Adrenal gland (tissue), 12 donors: ENCODE measurements around the gene MYMK. TPM values are rescaled to one million over a fixed set of nuclear protein-coding genes. Genes with fewer than 3 reads are reported as not detected.
A peak's percentile ranks its signal among the peaks of the same experiment; 100 is the strongest.

ENCODE experiments used
- DNase-seq, 7 donors: peaks; one replicate each; pipeline ENCODE4 v3.0.0-alpha.2; 2019 to 2020
- H3K27ac ChIP-seq, 5 donors: fragments of 200-600 bp; sonication (generic) in 4 of 5; 1 replicate in 3 of 5; 2 replicates in 2 of 5; pipeline versions ENCODE4 v1.5.1 to v1.8.0; 2016 to 2020; ENCODE audit warnings: mild to moderate bottlenecking in 1 of 5
- H3K27me3 ChIP-seq: fragments of 200-600 bp; 2 replicates; pipeline ENCODE4 v1.8.0; 2021
- H3K36me3 ChIP-seq, 2 donors: fragments of 200-600 bp; replicated peaks in 1 of 2; 1 replicate in 1 of 2; 2 replicates in 1 of 2; pipeline versions ENCODE4 v1.5.1 to v1.8.0; 2018 to 2022
- H3K4me1 ChIP-seq, 2 donors: fragments of 200-600 bp; replicated peaks in 1 of 2; 1 replicate in 1 of 2; 2 replicates in 1 of 2; pipeline versions ENCODE4 v1.5.1 to v1.8.0; 2018 to 2021
- H3K4me3 ChIP-seq, 4 donors: fragments of 200-600 bp; sonication (generic) in 3 of 4; one replicate each; pipeline ENCODE4 v1.5.1; 2016 to 2018
- H3K9me3 ChIP-seq, 3 donors: fragments of 200-600 bp; sonication (generic) in 1 of 3; replicated peaks in 1 of 3; 1 replicate in 2 of 3; 2 replicates in 1 of 3; pipeline versions ENCODE4 v1.5.1 to v1.8.0; 2016 to 2021
- POLR2A ChIP-seq, 2 donors: fragments of 450-650 bp; IDR thresholded peaks; one replicate each; pipeline ENCODE4 v1.6.1; 2017; ENCODE audit warnings: antibody characterized with exemption in 2 of 2, mild to moderate bottlenecking in 2 of 2, moderate library complexity in 1 of 2
- WGBS, 4 donors: extraction: QIAGEN DNeasy Blood & Tissue Kit in 2 of 4; methylation state at CpG; one replicate each; pipeline versions ENCODE4 v1.1.5 to v1.1.7; 2013 to 2017; 5-methylcytosine and 5-hydroxymethylcytosine counted together
- intact Hi-C, 2 donors: fragments of 100-400 bp; cut with DNase I; formaldehyde crosslinking; loops; one replicate each; pipeline versions ENCODE4 v1.14.1 to v1.15.0; 2022 to 2023
- polyA plus RNA-seq, 3 donors: library from polyadenylated mRNA; stranded (reverse); fragments of 200-250 nt in 2 of 3; fragments of 350-450 nt in 1 of 3; fragmentation: Illumina TruSeq in 1 of 3; extraction: RNeasy Lipid Tissue Mini Kit (QIAGEN cat#74804) in 1 of 3; gene quantifications; one replicate each; pipeline ENCODE4 v1.2.3, GENCODE V29; 2013 to 2014
- total RNA-seq, 9 donors: library from RNA; depleted of rRNA in 4 of 9; stranded (reverse); fragments of >200 nt in 4 of 9; fragments of 120-200 nt in 1 of 9; fragmentation: NEBNext Ultra II Directional in 1 of 9; extraction: Animal tissue kit (Norgen Biotek cat#: 25700) in 1 of 9; gene quantifications; one replicate each; pipeline versions ENCODE4 v1.1.0 to v1.2.4, GENCODE V29; 2013 to 2023
- TF ChIP-seq, protein P1 (sequence below), 6 experiments: fragments of 450-650 bp in 4 of 6; fragments of 200-600 bp in 2 of 6; sonication (generic) in 1 of 6; IDR thresholded peaks; 1 replicate in 5 of 6; 2 replicates in 1 of 6; pipeline versions ENCODE4 v1.5.1 to v1.8.0; 2016 to 2021; ENCODE audit warnings: antibody characterized with exemption in 6 of 6, mild to moderate bottlenecking in 2 of 6, moderate library complexity in 1 of 6
- donor health status: healthy with polysubstance abuse.
- donor health status: Bipolar disorder and iron deficiency.
- donor health status: DM: yes; HTN: yes; CAD: no.
- donor health status: DM: no; HTN: no; CAD: no.
- donor health status: DM: no; HTN: no; CAD: no.
- donor health status: DM: yes; HTN: yes; CAD: no.

Gene MYMK
- total and polyA plus RNA-seq, 12 donors: not detected

DNA sequence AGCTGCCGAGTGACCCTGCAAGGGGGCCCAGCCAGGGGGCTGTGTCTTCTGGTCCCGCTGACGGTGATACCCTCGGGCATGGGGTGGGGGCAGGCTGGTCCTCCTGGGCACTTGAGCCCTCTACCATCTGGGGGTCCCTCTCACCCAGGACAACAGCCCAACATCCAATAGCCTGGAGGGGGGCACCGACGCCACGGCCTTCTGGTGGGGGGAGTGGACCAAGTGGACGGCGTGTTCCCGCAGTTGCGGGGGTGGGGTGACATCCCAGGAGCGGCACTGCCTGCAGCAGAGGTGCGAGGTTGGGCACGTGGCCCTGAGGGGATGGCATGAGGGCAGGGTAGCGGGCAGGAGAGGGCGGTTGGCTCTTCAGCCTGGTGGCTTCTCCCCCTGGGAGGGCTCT is 12.5 kb upstream of the MYMK start:
- peaks cover 7 to 37% of the 10 kb centered on the region in 2 donors for H3K4me1 ChIP-seq
- 78 to 95% (median 92%) methylated on average over 4 to 16 of the region's 16 CpGs for WGBS, 4 donors

GRCh38 chr9:133536536-133536935 is 11.8 kb upstream of the MYMK start:
- H3K4me1 ChIP-seq: peaks cover 7 to 37% of the 10 kb centered on the region in 2 donors

More for the DNA sequence above, 12.5 kb upstream of the MYMK start:
- H3K27me3 ChIP-seq: peaks cover 4% of the 10 kb centered on the region
- no peak overlapping the region for H3K4me3 ChIP-seq
- DNase-seq: no peak
- no peaks in the 10 kb centered on the region for H3K9me3 ChIP-seq
- TF ChIP-seq, protein P1, sequence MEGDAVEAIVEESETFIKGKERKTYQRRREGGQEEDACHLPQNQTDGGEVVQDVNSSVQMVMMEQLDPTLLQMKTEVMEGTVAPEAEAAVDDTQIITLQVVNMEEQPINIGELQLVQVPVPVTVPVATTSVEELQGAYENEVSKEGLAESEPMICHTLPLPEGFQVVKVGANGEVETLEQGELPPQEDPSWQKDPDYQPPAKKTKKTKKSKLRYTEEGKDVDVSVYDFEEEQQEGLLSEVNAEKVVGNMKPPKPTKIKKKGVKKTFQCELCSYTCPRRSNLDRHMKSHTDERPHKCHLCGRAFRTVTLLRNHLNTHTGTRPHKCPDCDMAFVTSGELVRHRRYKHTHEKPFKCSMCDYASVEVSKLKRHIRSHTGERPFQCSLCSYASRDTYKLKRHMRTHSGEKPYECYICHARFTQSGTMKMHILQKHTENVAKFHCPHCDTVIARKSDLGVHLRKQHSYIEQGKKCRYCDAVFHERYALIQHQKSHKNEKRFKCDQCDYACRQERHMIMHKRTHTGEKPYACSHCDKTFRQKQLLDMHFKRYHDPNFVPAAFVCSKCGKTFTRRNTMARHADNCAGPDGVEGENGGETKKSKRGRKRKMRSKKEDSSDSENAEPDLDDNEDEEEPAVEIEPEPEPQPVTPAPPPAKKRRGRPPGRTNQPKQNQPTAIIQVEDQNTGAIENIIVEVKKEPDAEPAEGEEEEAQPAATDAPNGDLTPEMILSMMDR (IDR thresholded peaks at IDR 0.05): no peak
- TF ChIP-seq POLR2A (IDR thresholded peaks at IDR 0.05): no peak
- peak overlapping the region in 1 of 5 donors; percentile 85 for H3K27ac ChIP-seq
- H3K36me3 ChIP-seq: peaks cover 0 to 17% of the 10 kb centered on the region in 2 donors
- intact Hi-C loops: loop anchor here in 1 of 2 donors (10.0 kb wide), 1 partner anchor 188 kb away; no protein-coding TSS in a partner anchor

GRCh38 chr9:133536080-133536479 is 11.3 kb upstream of the MYMK start:
- Histone ChIP-seq H3K4me3 (peak overlapping the region in 1 of 4 donors; percentile 45), H3K36me3 (peaks cover 0 to 5% of the 10 kb centered on the region in 2 donors), H3K27ac (peak overlapping the region in 3 of 5 donors; percentile 17 to 85 (median 31)), H3K9me3 (no peaks in the 10 kb centered on the region), H3K4me1 (peaks cover 7 to 37% of the 10 kb centered on the region in 2 donors), H3K27me3 (peaks cover 4% of the 10 kb centered on the region)
- TF ChIP-seq, protein P1 (IDR thresholded peaks at IDR 0.05): no peak
- TF ChIP-seq POLR2A (IDR thresholded peaks at IDR 0.05): no peak
- DNase-seq: no peak
- 59 to 81% (median 80%) methylated on average over 8 to 11 of the region's 11 CpGs for WGBS, 4 donors
- intact Hi-C loops: loop anchor here in 1 of 2 donors (10.0 kb wide), 1 partner anchor 189 kb away; no protein-coding TSS in a partner anchor

More at GRCh38 chr9:133536536-133536935, 11.8 kb upstream of the MYMK start:
- peak in 3 of 7 donors; percentile 45 to 55 (median 49) for DNase-seq
- TF ChIP-seq POLR2A (IDR thresholded peaks at IDR 0.05): no peak
- TF ChIP-seq, protein P1 (IDR thresholded peaks at IDR 0.05): no peak
- Histone ChIP-seq H3K4me3 (peak overlapping the region in 1 of 4 donors; percentile 45), H3K9me3 (no peaks in the 10 kb centered on the region), H3K27ac (peak overlapping the region in 3 of 5 donors; percentile 17 to 85 (median 31)), H3K27me3 (peaks cover 4% of the 10 kb centered on the region), H3K36me3 (peaks cover 0 to 10% of the 10 kb centered on the region in 2 donors)
- 64 to 76% (median 70%) methylated on average over 4 to 9 of the region's 9 CpGs for WGBS, 4 donors
- intact Hi-C loops: loop anchor here in 1 of 2 donors (10.0 kb wide), 1 partner anchor 188 kb away; no protein-coding TSS in a partner anchor

GRCh38 chr9:133535306-133535877 is 10.6 kb upstream of the MYMK start:
- H3K4me1 ChIP-seq: peaks cover 7 to 37% of the 10 kb centered on the region in 2 donors
- peak overlapping the region in 2 of 5 donors; percentile 71 to 85 for H3K27ac ChIP-seq
- no peaks in the 10 kb centered on the region for H3K36me3 ChIP-seq
- WGBS, 4 donors: 36 to 56% (median 49%) methylated on average over 8 to 13 of the region's 13 CpGs
- peaks cover 4% of the 10 kb centered on the region for H3K27me3 ChIP-seq
- TF ChIP-seq, protein P1 (IDR thresholded peaks at IDR 0.05): no peak
- no peak for TF ChIP-seq POLR2A (IDR thresholded peaks at IDR 0.05)
- intact Hi-C loops: loop anchor here in 1 of 2 donors (10.0 kb wide), 1 partner anchor 189 kb away; no protein-coding TSS in a partner anchor
- H3K9me3 ChIP-seq: no peaks in the 10 kb centered on the region
- peak overlapping the region in 1 of 4 donors; percentile 45 for H3K4me3 ChIP-seq
- DNase-seq: no peak
